ENCODE measurements around the gene ZBTB32. TPM values are rescaled to one million over a fixed set of nuclear protein-coding genes. Genes with fewer than 3 reads are reported as not detected.
A peak's percentile ranks its signal among the peaks of the same experiment; 100 is the strongest.

The ZBTB32 gene
- total RNA-seq, 1 experiment from 2014 or later, result not detected

DNA sequence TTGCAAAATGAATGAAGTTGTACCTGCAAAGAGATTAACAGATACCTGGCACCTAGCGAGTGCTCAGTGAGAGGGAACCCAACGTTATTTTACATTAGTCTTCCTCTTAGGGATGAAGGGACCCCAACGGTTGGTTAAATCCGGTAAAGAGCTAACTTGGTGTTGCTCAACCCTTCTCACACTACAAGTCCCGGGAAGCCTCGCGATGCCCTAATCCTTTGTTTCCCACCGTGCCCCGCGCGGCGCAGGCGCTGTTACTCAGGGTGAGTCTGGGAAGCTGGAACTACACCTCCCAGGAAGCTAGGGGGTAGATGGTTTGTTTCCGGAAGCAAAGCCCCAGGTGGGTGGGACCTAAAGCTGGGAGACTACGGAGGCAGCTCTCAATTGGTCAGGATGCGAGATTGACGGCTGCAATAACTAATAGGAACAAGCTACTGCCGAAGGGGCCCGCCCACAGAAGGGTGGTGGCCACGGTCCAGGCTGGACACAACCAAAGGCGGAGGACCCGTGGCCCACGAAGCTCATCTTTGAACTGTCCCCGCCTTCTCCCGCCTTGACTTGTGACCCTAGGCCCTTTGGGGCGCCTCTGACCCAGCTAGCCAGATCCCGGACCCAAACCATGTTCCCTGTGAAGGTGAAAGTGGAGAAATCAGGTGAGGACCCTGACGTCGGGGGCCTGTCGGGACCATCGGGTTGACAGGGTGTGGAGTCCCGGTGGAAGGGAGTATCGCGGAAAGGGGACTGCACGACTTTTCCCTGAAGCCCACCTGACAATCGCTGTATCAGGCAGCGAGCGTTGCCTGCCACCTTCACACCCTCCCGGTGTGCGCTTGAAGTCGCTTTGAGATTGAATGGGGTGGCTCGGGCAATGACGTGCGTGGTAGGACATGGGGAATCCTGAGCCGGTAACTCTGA lies 44.0 kb downstream of the ZBTB32 start, which contains the start of gene LIN37:
TSS of gene LIN37 (plus strand) at position 471 of the 915 bp plus-strand sequence. CDS start at position 620, 149 bp downstream.
- Histone ChIP-seq H4K20me1 (ENCODE audit: low read length) (no peaks in the 10 kb centered on the region), H3K27me3 (ENCODE audit: low read length) (no peaks in the 10 kb centered on the region), H3K4me3 (ENCODE audit: low read length) (peak within 1 kb of the TSS; percentile 100), H3K27ac (ENCODE audit: low read length) (no peak within 1 kb of the TSS), H3K36me3 (ENCODE audit: low read depth, low read length) (no peaks in the 10 kb centered on the region), H3K9me2 (replicated peaks; ENCODE audit: low read length) (no peaks in the 10 kb centered on the region), H2AFZ (ENCODE audit: low read length) (peak within 1 kb of the TSS; percentile 96), H3K79me2 (ENCODE audit: low read length) (peaks cover 26% of the 10 kb centered on the region), H3F3A (ENCODE audit: low read length, unreplicated experiment) (no peaks in the 10 kb centered on the region), H3K9me3 (ENCODE audit: low read length) (no peaks in the 10 kb centered on the region), H3K9ac (ENCODE audit: low read length) (peak within 1 kb of the TSS; percentile 89), H3K4me1 (ENCODE audit: insufficient read depth, low read length) (peaks cover 23% of the 10 kb centered on the region), H3K4me2 (ENCODE audit: low read length) (peak within 1 kb of the TSS; percentile 97)
- intact Hi-C loops (cut with micrococcal nuclease), result loop anchor here (1.0 kb wide), 1 partner anchor 183 kb away; no protein-coding TSS in a partner anchor
- ATAC-seq, result peak; percentile 83
- CTCF ChIA-PET, result no interaction called here
- BruUV-seq (replicated peaks), result TSS peak; percentile 63
- POLR2A ChIA-PET (ENCODE audit: unreplicated experiment), result interaction anchor here (0.6 kb wide), 1 partner anchor 77 kb away, joined by 3 read pairs; no protein-coding TSS in a partner anchor
- peak; percentile 97 for DNase-seq
- TF ChIP-seq EZH2 (IDR thresholded peaks at IDR 0.05; ENCODE audit: low read length, unreplicated experiment), result no peak
- TF ChIP-seq EZH2phosphoT487 (IDR thresholded peaks at IDR 0.05; ENCODE audit: borderline replicate concordance, low read length), result no peak
- TF ChIP-seq, protein P1, sequence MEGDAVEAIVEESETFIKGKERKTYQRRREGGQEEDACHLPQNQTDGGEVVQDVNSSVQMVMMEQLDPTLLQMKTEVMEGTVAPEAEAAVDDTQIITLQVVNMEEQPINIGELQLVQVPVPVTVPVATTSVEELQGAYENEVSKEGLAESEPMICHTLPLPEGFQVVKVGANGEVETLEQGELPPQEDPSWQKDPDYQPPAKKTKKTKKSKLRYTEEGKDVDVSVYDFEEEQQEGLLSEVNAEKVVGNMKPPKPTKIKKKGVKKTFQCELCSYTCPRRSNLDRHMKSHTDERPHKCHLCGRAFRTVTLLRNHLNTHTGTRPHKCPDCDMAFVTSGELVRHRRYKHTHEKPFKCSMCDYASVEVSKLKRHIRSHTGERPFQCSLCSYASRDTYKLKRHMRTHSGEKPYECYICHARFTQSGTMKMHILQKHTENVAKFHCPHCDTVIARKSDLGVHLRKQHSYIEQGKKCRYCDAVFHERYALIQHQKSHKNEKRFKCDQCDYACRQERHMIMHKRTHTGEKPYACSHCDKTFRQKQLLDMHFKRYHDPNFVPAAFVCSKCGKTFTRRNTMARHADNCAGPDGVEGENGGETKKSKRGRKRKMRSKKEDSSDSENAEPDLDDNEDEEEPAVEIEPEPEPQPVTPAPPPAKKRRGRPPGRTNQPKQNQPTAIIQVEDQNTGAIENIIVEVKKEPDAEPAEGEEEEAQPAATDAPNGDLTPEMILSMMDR (conservative IDR thresholded peaks at IDR 0.05; ENCODE audit: low read depth, low read length), result no peak

DNA sequence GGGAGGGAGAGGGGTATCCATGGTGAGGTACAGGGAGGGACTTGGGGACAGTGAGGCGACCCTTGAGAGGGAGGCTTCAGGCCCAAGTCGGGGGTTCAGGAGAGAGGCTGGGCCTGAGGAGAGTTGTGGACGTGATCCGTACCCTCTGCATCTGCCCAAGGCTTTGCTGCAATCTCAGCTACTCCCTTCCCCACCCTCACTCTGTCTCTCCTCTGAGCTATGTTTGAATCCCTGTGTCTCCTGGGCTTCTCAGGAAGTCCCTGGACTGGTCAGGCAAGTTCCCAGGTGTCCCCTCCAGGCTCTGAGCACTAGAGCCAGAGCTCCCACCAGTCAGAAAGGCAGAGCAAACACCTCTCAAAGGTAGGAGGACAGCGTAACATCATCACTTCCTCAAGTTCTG lies 45.8 kb downstream of the ZBTB32 start:
- Histone ChIP-seq H3F3A (ENCODE audit: low read length, unreplicated experiment) (no peaks in the 10 kb centered on the region), H3K27me3 (ENCODE audit: low read length) (no peaks in the 10 kb centered on the region), H2AFZ (ENCODE audit: low read length) (no peak overlapping the region), H3K9ac (ENCODE audit: low read length) (no peak overlapping the region), H3K79me2 (ENCODE audit: low read length) (peaks cover 26% of the 10 kb centered on the region), H3K36me3 (ENCODE audit: low read depth, low read length) (no peaks in the 10 kb centered on the region), H3K9me2 (replicated peaks; ENCODE audit: low read length) (no peaks in the 10 kb centered on the region), H4K20me1 (ENCODE audit: low read length) (no peaks in the 10 kb centered on the region), H3K9me3 (ENCODE audit: low read length) (no peaks in the 10 kb centered on the region), H3K4me2 (ENCODE audit: low read length) (peak overlapping the region; percentile 97; the same call in 1 of the 2 replicates), H3K27ac (ENCODE audit: low read length) (no peak overlapping the region), H3K4me3 (ENCODE audit: low read length) (no peak overlapping the region), H3K4me1 (ENCODE audit: insufficient read depth, low read length) (peaks cover 18% of the 10 kb centered on the region)
- ATAC-seq (no peak), DNase-seq (peak; percentile 6)
- TF ChIP-seq EZH2 (IDR thresholded peaks at IDR 0.05; ENCODE audit: low read length, unreplicated experiment) (no peak), EZH2phosphoT487 (IDR thresholded peaks at IDR 0.05; ENCODE audit: borderline replicate concordance, low read length) (no peak)
- TF ChIP-seq, protein P1 (conservative IDR thresholded peaks at IDR 0.05; ENCODE audit: low read depth, low read length), result no peak
- POLR2A ChIA-PET (ENCODE audit: unreplicated experiment), result no interaction called here
- no TSS peak for BruUV-seq (replicated peaks)
- CTCF ChIA-PET, result no interaction called here
- intact Hi-C loops (cut with micrococcal nuclease), result no loop called here
